HG02970 (cell line): ENCODE results near the gene MN1.

Experiments
- ATAC-seq: cut with Tn5 transposase; IDR thresholded peaks from one replicate; pipeline ENCODE4 v1.9.1; 2021; ENCODE audit warnings: mild to moderate bottlenecking, moderate library complexity, moderate number of reproducible peaks; ENCODE audit not compliant: unreplicated experiment, low FRiP score

The MN1 gene

DNA sequence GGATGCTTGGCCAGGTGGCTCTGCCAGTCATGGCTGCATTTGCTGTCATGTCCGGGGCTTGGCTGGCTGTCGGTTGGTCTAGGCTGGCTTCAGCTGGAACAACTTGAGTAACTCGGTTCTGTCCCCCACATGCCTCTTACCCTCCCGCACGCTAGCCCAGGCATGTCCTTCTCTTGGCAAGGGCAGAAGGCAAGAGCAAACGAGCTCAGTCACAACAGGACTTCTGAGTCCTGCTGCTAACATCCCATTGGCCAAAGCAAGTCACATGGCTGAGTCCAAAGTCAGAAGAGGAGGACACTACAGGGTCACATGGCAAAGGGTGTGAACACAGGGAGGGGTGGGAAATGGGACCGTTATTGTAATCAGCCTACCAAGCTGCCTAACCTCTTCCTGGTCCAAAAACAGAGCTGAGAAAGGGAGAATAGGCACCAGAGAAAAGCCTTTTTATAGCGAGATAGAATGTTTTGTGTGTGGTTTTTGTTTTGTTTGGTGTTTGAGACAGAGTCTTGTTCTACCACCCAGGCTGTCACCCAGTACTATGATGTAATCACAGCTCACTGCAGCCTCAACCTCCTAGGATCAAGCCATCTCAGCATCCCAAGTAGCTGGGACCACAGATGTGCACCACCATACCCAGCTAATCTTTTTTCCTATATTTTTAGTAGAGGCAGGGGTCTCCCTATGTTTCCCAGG, 81.9 kb downstream of the MN1 start:
- no peak for ATAC-seq

DNA sequence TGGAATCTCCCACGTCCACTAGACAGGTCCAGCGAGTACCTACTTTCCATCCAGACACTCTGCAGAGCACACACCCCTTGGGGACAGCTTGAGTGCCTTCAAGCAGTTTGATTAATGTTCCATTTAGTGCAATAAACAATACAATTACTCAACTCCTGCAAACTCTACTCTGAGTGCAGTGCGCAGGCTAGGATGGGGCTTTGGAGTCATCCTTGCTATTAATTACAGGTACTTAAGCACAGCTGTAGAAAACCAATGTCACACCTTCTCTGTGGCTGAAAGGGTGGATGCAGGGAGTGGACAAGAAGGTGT, 82.6 kb downstream of the MN1 start:
- ATAC-seq, result no peak

DNA sequence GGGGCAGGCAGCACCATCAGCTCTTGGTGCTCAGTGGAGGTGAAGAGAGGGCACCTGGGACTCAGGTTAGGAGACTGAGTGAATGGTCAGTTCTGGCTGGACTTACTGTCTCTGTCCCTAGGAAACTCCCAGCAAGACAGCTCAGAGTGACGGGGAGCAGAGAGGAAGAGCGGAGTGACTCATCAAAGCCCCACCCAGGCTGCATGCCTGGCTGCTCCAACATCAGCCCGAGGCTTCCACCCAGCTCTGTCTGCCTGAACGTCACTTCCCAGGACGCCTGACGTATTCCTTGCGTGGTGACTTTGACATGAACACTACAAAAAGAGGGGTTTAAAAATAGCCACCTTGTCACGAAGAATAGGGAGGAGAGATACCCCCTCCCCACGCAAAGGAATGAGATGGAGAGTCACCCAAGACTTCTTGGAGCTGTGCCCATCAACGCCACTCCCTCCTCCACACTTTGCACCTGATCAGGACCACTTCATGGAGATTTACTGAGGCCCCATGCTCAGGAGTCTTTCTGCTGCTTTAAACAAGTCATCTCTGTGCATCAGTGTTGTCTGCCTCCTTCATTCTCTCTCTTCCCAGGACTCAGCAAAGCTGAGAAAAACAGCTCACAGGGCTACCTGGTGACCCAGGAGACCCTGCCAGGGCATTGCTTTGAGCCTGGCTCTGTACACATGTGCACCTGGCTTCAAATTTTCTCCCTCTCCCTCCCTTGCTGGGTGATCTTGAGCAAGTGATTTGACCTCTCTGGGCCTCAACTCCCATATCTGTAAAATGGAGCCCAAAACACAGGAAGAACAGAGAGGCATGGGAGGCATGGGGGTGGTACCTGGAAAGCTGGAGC, 83.1 kb downstream of the MN1 start:
- ATAC-seq, result no peak

DNA sequence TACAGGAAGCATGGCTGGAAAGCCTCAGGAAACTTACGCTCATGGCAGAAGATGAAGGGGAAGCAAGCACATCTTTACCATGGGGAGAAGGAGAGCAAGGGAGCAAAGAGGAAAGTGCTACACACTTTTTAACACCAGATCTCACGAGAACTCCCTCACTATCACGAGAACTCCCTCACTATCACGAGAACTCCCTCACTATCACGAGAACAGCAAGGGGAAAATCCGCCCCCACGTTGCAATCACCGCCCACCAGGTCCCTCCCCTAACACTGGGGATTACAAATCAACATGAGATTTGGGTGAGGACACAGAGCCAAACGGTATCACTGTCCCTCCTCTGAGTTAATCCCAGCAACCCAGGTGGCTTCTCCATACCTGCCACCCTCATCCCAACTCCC, 84.5 kb downstream of the MN1 start:
- no peak for ATAC-seq

DNA sequence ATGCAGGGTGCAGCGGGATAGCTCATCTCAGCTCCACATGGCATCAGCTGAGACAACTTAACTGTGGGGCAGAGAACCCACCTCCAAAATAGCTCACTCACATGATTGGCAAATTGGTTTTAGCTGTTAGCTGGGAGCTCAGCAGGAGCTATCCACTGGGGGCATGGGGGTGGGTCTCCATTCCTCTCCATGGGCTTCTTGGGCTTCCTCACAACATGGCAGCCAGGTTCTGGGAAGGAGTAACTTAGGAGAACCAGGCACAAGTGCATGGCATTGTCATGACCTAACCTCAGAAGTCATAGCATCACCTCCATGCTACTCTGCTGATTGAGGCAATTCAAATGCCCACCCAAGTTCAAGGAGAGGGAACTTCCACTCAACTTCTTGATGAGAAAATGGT, 85.5 kb downstream of the MN1 start:
- ATAC-seq, result no peak

DNA sequence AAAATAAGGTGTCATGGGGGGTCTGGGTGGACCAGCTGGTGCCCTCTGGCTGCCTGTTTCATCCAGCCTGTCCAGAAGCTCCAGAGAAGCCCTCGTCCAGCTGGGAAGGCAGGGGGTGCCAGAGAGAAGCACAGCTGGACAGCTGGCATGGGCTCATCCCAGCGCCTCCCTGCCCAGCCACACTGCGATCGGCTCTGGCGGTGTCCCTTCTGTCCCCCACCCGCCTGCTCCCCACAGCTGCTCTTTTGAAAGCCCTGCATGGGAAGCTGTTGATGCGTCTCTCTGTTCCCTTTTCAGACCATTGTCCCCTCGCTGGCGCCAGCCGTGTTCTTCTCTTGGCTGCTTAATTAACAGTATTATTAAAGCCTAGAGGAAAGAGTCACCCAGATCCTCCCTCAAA, 86.5 kb downstream of the MN1 start:
- ATAC-seq, result no peak

DNA sequence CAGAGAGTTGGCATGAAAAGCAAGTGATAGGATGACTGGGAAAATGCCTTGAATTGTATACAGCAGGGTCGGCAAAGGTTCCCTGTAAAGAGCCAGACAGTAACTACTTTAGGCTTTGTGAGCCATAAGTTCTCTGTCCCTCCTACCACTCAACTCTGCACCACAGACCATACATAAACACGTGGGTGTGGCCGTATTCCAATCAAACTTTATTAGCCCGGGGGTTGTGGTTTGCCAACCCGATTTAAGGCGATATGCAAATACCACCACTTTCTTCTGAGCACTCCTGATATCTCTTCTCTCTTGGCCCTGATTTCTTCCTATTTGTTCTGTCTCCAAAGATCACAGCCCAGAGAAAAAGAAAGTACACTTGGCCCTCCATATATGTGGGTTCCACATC, 87.5 kb downstream of the MN1 start:
- ATAC-seq, result no peak

DNA sequence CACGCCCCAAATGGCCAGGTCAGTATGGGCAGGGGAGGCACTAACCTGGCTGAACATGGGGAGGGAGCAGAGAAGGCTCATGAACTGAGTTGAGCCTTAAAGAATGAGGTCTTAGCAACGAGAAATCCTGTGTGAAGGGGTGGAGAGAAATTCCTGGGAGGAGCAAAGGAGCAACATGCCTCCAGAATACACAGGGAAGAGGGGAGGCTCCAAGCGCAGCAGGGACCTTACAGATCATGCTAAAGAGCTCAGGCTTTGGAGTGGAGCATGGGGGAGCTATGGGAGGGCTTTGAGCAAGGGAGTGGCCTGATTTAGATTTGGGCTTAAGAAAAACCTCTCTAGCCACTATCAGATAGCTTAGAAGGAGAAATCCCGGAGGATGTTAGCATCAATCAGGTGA, 88.1 kb downstream of the MN1 start:
- no peak for ATAC-seq

DNA sequence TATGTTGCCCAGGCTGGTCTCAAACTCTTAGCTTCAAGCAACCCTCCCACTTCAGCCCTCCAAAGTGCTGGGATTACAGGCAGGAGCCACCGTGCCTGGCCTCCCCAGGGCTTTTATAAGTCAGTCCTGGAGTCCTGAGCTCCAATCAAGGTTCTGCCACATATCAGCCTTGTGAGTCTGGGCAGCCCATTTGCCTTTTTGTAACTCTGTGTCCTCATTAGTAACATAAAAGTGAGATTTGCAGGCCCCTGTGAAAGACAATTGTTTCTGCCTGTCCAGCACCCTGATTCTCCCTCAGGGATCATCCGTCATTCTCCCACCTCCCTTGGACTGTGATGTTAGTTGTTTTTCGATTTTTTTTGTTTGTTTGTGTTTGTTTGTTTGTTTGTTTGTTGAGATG, 89.8 kb downstream of the MN1 start:
- ATAC-seq, result no peak

DNA sequence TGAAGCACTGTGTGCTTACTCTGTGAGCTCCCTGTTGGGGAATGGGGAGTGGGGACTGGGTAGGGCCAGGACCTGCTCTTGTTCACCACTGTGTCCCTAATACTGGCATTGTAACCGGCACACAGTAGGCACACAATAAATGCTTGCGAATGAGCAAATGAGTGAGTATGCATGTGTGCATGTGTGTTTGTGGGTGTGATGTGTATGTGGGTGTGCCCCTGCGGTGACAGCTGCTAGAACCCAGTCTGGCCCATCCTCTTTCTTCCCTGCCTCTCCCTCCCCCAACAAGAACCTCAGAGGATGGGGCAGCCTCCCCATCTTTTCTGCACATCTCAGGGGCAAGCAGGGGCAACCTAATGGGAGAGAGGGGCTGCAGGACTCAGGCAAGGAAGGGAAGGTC, 90.5 kb downstream of the MN1 start:
- no peak for ATAC-seq

DNA sequence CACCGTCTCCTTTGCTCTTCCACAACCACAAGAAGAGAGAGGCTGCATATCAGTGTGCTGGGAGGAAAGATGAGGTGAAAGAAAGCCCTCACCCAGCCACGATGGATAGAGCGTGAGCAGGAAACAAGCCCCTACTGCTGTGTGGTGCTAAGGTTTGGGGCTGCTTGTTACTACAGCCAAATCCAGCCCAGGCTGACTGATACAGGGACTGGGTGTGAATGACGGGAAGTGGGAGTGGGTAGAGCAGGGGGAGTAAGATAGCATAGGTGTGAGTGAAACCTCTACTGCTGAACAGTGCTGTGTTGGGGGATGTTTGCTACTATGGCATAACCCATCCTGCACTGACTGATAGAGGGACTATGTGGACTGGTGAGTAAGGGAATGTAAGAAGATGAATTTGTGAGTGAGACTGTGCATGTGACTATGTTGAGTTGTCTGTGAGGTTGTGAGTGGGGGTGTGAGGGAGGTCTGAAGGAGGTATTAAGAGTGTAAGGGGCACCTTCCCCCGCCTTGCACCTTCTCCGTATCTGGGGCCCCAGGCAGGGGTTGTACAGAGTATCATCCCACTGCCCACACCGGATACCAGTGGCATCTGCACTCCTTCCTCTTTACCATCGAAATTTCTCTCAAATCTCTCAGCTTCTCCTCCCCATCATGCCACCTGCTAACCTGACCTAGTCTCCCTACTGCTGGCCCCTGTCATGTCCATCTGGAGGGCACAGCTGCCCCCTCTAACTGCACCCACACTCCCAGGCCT, 91.5 kb downstream of the MN1 start:
- no peak for ATAC-seq

DNA sequence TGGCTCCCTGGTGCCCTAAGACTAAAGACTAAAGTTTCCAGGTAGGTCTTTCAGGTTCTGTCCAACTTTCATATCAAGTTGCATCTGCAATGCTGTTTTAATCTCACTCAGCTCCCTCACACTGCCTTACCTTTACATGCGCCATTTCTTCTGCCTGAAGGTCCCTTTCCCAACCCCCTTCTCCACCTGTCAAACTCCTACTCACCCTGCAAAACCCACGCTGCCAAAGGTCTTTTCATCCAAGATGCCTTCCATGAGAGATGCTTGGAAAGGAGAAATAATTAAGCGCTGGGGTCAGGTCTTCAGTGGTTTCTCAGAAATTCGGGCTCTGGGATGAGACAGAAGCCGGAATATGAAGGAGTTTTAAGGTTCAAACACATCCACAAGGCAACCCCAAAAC, 95.1 kb downstream of the MN1 start:
- ATAC-seq, result no peak

DNA sequence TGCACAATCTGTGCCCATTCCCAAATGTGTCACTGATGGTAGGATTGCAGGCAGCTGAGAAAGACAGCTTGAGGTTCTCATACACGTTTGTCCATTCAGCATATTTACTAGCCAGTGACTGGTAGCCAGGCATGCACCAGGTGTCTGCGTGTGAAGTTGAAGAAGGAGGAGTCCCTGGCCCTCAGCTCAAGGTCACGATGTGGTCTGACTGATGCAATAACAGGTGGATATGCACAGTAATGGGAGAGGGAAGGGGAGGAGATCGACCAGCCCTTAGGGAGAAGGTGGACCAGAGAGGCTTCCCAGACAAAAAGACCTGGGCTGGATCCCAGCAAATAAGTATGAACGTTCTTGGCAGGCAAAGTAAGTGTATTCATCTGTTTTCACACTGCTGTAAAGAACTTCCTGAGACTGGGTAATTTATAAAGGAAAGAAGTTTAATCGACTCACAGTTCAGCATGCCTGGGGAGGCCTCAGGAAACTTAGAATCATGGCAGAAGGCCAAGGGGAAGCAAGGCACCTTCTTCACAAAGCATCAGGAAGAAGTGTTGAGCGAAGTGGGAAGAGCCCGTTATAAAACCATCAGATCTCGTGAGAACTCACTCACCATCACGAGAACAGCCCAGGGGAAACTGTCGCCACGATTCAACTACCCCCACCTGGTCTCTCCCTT, 96.0 kb downstream of the MN1 start:
- no peak for ATAC-seq

DNA sequence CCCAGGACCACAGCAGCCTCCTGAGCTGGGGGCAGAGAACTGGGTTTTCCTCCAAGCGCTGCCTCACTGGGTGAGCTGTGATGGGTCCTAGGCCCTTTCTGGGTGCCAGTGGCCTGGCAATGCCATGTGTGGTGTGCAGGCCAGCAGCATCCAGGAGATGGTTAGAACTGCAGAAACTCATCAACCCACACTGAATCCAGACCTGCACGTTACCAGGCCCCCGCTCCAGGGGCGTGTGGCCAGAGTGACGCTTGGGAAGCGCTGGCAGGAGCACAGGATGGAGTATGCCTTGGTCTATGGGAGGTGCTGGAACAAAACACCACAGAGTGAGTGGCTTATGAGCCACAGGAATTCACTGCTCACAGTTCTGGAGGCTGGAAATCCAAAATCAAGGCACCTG, 97.0 kb downstream of the MN1 start:
- ATAC-seq, result no peak

DNA sequence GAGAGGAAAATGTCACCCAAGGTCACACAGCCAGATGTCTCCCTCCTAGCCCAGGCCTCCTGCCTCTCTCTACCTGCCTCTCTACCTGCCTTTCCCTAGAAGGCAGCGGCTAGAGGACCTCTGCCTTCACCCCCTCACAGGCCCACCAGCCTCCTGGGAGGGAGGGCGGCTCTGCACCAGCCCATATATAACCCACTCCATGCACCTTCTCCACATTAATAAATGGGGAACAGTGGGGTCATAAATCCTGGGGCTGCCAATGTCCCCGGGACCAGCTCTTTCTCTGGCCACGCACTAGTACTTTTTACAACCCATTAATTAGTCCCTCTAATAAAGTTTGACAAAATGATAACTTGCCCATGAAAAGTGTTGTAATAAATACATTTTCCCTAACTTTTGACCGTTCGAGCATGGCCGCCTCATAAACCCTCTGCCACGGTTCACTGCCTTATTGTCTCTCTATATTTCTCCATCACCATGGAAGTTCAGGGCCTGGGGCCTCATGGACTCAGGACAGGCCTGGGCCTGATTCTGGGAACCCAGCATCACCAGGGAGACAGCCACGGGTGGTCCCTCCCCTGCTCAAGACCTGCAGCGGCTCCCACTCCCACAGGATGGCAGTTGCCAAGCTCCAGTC, 102.1 kb downstream of the MN1 start:
- ATAC-seq, result no peak

DNA sequence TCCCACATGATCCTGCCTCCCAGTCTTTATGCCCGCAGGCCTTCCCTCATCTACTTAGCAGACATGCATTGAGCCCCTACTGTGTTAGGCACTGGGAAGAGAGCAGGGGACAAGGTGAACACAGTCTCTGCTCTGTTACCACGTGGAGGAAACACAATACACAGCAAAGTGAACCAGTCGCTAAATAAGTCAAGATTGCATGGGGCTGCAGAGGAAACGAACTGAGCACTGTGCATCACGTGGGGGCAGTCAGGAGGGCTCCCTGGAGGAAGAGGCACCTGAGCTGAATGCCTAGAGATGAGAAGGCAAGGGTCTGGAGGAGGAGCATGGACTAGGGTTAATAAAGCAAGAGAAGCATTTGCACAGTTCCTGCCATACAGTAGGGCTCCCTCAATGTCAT, 102.7 kb downstream of the MN1 start:
- no peak for ATAC-seq
